ENCODE results near the gene FHAD1.

FHAD1 gene

DNA sequence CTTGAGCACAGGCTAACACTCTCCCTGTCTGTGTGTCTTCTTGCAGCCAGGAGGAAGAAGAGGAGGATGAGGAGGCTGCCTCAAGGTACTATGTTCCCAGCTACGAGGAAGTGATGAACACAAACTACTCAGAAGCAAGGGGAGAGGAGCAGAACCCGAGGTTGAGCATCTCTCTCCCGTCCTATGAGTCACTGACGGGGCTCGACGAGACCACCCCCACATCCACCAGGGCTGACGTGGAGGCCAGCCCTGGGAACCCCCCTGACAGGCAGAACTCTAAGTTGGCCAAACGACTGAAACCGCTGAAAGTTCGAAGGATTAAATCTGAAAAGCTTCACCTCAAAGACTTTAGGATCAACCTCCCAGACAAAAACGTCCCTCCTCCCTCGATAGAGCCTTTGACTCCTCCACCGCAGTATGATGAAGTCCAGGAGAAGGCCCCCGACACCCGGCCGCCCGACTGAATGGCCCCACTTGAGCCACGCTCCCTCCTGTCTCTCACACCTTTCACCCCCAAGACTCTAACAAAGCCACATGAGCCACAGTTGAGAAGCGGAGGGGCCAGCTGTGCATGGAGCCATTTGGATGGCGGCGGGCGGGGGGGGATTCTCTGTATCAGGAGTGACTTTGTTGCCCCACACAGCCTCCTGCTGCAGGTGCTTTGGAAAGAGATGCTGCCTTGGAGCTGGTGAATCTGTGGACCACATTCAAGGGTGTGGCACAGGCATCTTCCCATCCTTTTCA lies 27.6 kb upstream of the FHAD1 start:
- no peak for FAIRE-seq

GRCh38 chr1:15220024-15220392 lies 27.0 kb upstream of the FHAD1 start:
- FAIRE-seq: no peak

DNA sequence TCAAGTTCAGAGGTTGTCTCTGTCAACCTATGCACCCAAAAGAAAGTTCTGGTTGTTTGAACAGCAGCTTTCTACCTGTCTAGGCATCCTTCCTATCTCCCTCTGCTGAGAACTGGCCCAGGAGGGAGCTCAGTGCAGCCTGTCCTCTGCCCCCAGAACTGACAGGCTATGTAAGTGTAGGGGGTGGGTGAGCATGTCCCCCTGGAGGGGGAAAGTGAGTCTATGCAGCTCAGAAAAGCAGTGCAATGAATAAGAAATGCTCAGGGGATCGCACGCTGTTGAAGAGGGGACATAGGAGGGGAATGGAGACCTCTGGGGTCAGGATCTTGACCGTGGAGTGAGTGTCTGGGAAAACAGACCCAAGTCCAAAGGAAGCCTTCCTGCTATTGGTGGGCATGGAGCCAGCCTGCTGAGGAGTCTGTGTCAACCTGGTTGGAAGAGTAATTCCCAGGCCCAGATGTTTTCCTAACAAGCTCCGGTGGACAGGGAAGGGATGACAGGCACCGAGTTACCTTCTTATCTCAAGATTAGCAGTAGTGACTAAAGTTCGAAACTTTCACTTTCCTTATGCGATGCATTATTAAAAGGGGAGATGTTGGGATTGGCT lies 26.1 kb upstream of the FHAD1 start:
- no peak for FAIRE-seq

GRCh38 chr1:15222653-15223303 lies 24.2 kb upstream of the FHAD1 start:
- no peak for FAIRE-seq

DNA sequence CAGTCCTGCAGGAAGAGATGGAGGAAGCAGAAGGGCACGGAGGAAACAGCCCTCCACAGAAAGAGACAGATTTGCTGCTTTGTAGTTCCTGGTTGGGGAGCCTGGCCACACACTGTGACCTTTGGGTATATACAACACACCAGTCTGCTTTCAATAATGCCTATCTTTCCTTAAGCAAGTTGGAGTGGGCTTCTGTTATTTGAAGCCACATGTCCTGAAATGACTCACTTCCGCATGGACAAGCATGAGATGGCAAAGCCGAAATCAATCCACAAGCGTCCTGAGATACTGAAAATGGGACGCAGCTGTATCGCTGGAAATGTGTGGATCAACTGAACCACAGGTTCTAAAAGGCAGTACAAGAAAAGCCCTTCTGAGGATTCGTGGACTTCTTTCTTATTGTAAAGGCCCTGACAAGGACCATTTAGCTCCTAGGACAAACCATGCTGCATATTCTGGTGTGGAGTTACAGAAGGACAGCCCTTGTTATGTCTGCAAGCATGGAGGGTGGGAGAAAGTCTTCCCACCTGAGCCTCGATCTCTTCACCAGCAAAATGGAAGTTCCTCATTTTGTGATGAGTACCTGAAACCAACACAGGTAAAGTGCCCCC lies 22.7 kb upstream of the FHAD1 start:
- FAIRE-seq: no peak

GRCh38 chr1:15224974-15225373 lies 22.0 kb upstream of the FHAD1 start:
- no peak for FAIRE-seq

DNA sequence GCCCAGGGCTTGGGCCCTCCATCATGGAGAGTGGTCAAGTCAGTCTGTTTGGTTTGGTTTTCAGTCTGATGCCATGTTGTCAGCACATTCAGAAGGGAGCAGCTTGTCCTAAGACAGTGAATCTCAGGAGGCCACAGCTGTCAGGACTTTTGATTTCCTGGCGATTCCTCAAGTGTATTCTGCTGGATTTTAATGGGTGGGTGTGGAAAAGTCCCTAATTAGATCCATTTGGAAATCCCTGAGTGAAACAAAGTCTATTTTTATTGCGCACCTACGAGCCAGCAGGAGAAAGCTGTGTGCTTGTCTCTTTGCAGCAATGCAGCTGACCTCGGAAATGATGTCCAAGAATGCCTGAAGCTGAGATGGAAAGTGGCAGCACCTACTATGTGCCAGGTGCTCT lies 21.6 kb upstream of the FHAD1 start:
- no peak for FAIRE-seq

- no peak for FAIRE-seq
Measured at GRCh38 chr1:15226388-15227255, 20.4 kb upstream of the FHAD1 start.

GRCh38 chr1:15229707-15230131 lies 17.3 kb upstream of the FHAD1 start:
- FAIRE-seq: no peak

- FAIRE-seq: no peak
Measured at GRCh38 chr1:15231714-15232201, 15.3 kb upstream of the FHAD1 start.

GRCh38 chr1:15233689-15234088 lies 13.3 kb upstream of the FHAD1 start:
- no peak for FAIRE-seq

DNA sequence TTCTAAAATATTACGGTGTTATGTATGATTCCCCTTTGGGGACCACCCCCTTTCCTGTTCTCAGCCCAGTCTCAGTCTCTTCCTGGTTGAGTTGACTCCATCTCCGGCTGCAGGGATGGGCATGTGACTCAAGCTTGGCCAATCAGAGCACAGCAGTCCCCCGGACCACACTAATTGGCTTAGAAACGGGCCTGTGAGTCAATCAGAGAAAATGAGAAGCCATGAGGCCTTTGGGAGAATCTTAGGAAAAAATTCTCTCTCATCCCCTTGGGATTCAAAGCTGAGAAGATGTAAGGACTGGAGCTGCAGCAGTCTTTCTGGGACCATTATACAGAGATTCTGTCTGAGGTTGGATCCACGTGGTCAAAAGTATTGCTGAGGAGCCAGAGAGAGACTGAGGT lies 10.7 kb upstream of the FHAD1 start:
- FAIRE-seq: no peak

DNA sequence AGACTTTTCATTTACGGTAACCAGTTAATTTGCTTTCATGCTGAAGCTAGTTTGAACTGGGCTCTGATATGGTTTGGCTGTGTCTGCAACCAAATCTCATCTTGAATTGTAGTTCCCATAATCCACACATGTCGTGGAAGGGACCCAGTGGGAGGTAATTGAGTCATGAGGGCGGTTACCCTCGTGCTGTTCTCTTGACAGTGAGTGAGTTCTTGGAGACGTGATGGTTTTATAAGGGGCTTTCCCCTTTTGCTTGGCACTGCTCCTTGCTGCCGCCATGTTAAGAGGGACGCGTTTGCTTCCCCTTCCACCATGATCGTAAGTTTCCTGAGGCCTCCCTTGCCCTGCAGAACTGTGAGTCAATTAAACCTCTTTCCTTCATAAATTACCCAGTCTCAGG lies 10.3 kb upstream of the FHAD1 start:
- FAIRE-seq: no peak

DNA sequence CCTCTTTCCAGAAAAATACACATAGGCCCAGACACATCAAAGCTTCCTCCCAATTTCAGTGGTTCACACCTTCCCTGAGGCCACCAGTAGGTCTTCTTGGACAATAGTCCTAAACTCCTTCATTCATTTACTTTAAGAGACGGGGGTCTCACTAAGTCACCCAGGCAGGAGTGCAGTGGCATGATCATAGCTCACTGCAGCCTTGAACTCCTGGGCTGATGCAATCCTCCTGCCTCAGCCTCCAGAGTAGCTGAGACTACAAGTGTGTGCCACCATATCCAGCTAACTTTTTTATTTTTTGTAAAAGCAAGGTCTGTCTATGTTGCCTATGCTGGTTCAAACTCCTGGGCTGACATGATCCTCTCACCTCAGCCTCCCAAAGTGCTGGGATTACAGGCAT lies 8.2 kb upstream of the FHAD1 start:
- FAIRE-seq: no peak

- no peak for FAIRE-seq
Measured at GRCh38 chr1:15242766-15243165, 4.3 kb upstream of the FHAD1 start.

- no peak for FAIRE-seq
Measured at GRCh38 chr1:15243275-15244043, 3.6 kb upstream of the FHAD1 start.

GRCh38 chr1:15244813-15245212 lies 2.2 kb upstream of the FHAD1 start:
- no peak for FAIRE-seq

GRCh38 chr1:15245593-15246360 lies 1.2 kb upstream of the FHAD1 start:
- FAIRE-seq: no peak

DNA sequence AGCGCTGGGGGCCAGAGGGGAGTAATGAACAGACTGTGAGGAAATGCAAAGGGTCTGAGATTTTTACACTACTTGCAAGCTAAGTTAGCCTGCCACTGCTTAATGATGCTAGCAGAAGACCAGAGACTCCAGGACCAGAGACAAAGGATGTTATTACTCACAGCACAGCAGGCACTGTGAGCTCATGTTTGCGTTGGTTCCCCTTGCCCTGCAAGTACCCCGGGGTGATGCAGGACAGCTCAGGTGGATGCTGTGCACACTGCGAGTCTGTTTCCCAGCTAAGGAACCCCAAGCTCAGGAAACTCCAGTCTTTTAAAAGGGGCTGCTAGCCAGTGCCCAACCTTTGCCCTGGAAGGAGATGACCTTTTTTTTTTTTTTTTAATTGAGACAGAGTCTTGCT lies 1.2 kb downstream of the FHAD1 start:
- FAIRE-seq: no peak

DNA sequence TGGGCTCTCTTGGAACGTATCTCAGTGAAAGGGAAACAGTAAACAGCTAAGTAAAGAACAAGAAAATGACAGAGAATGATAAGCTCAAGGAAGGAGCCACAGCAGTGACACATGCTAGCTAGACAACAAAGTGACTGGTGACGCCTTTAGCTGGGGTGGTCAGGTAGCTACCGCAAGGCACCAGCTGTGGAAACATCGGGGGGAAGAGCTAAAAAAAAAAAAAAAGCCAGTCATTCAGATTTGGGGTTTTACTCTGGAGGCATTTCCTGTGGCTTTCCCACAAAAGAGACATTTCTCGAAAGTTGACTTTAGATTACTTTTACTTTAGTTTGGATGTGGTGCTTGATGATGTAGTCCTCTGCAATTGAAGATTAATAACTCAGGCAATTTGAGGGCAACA lies 2.1 kb downstream of the FHAD1 start:
- no peak for FAIRE-seq

Data from TTC549 (cell line).